ENCODE measurements around the gene ENTPD7.

The ENTPD7 gene

DNA sequence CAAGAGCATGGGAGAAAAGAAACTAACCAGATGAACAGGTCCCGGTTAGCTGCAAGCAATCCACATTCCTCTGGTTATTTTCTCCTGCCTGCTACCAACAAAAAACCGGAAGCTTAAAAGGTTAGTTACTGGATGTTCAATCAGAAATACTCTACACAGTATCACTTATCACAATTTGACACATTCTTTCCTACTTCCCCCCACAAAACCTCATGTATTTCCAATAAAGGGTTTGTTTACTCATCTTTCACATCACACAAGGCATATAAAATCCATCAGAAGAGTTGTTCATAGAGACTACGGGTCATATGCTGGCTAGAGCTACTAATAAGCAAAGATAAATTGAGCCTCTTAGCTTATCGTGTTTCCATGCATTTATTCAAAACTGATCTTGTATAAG, 43.9 kb upstream of the ENTPD7 start:
- H3K4me1 ChIP-seq: peaks cover 20% of the 10 kb centered on the region
- H3K27me3 ChIP-seq (ENCODE audit: control insufficient read depth, insufficient read depth, low read length): no peaks in the 10 kb centered on the region
- no peaks in the 10 kb centered on the region for H3K9me3 ChIP-seq (ENCODE audit: control insufficient read depth, low read length)
- no peak overlapping the region for H3K4me3 ChIP-seq (ENCODE audit: low read depth, low read length)
- no peak overlapping the region for H3K27ac ChIP-seq
- H3K36me3 ChIP-seq (ENCODE audit: control insufficient read depth, insufficient read depth, low read length): no peaks in the 10 kb centered on the region
- H3K4me2 ChIP-seq (ENCODE audit: low read length): no peak overlapping the region
- TF ChIP-seq CTCF (IDR thresholded peaks at IDR 0.05): no peak
- H3K9ac ChIP-seq: no peak overlapping the region
- peaks cover 13% of the 10 kb centered on the region for H3K79me2 ChIP-seq
- no peak overlapping the region for H2AFZ ChIP-seq

GRCh38 chr10:99617696-99618095, 41.6 kb upstream of the ENTPD7 start:
- H3K9ac ChIP-seq: no peak overlapping the region
- H3K79me2 ChIP-seq: peaks cover 13% of the 10 kb centered on the region
- no peak overlapping the region for H2AFZ ChIP-seq
- no peaks in the 10 kb centered on the region for H3K9me3 ChIP-seq (ENCODE audit: control insufficient read depth, low read length)
- H3K27me3 ChIP-seq (ENCODE audit: control insufficient read depth, insufficient read depth, low read length): no peaks in the 10 kb centered on the region
- H3K36me3 ChIP-seq (ENCODE audit: control insufficient read depth, insufficient read depth, low read length): no peaks in the 10 kb centered on the region
- peak overlapping the region; percentile 12 for H3K4me2 ChIP-seq (ENCODE audit: low read length)
- H3K27ac ChIP-seq: no peak overlapping the region
- no peak overlapping the region for H3K4me3 ChIP-seq (ENCODE audit: low read depth, low read length)
- H3K4me1 ChIP-seq: peaks cover 23% of the 10 kb centered on the region
- no peak for TF ChIP-seq CTCF (IDR thresholded peaks at IDR 0.05)

DNA sequence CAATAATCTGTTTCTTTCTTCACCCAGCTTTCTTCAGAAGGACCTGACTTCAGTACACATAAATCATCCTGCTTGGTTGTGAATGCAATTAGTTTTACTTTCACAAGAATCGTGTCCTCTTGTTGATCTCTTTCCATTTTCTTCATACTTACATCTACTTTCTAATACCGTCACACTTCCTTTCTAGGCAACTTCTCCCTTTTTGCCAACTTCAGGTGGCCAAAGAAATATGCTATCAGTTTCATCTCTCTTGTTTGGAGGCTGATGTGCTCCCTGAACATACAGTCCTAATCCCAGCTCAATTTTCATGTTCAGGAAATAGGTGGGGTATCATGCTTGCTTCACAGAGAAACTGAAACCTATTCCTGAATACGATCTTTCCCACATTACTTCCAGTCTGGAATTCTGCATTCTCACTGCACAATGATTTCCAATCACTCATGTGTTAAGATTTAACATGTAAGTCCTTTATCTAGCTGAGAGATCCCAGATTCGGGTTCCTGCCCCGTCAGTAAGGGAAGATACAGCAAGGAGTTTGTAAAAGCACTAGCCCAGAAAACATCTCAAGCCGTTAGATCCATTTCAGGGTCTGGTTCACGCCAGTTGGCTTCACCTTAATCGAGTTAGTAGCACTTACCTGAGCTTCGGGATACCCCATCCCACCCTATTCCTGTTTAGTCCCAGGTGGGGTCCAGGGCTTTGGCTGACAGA, 40.1 kb upstream of the ENTPD7 start:
- peaks cover 13% of the 10 kb centered on the region for H3K79me2 ChIP-seq
- H3K27ac ChIP-seq: peak overlapping the region; percentile 73
- TF ChIP-seq CTCF (IDR thresholded peaks at IDR 0.05): no peak
- peak overlapping the region; percentile 68 for H2AFZ ChIP-seq
- H3K9me3 ChIP-seq (ENCODE audit: control insufficient read depth, low read length): no peaks in the 10 kb centered on the region
- H3K9ac ChIP-seq: no peak overlapping the region
- no peaks in the 10 kb centered on the region for H3K36me3 ChIP-seq (ENCODE audit: control insufficient read depth, insufficient read depth, low read length)
- peaks cover 23% of the 10 kb centered on the region for H3K4me1 ChIP-seq
- H3K27me3 ChIP-seq (ENCODE audit: control insufficient read depth, insufficient read depth, low read length): no peaks in the 10 kb centered on the region
- peak overlapping the region; percentile 56 for H3K4me3 ChIP-seq (ENCODE audit: low read depth, low read length)
- H3K4me2 ChIP-seq (ENCODE audit: low read length): peak overlapping the region; percentile 66

DNA sequence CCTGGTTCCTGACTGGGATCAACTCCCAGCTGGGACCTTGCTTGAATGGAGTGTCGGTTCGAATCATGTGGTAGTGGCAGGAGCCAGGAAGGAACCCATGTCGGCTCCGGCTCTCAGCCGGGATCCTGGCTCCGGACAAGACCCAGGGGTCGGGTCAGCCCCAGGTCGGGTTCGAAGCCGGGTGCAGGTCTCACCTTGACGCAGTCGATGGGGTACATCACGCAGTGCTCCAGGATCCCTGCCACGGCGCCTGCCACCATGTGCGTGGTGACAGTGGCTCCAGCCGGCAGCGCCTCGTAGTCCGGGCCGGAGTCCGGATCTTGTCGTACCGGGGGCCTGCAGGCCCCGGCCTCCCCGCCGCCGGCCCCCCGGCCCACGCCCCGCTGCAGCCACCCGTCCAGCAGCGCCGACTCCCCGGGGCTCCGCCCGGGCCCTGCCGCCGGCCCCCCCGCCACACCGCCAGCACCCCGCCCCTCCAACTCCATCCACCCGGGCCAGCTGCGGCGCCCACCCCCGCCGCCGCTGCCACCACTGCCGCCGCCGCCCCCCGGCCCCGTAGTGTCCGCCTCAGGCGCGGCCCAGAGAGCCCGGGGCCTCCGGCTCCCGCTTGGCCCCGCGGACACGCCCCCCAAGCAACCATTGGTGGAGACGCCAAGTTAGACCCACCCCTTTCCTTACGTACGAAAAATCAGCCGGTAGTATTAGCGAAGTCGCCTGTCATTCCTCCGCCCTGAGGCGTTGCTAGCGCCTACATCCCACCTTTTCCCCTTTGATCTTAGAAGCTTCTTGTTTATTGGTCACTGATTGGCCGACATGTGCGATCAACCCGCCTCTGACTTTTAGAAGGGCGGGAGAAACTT, 39.2 kb upstream of the ENTPD7 start, which contains the start of gene SLC25A28:
Gene SLC25A28, minus strand, starts transcription at position 589 of the 860 bp plus-strand sequence. Its CDS starts 104 bp downstream, at position 485.
- Histone ChIP-seq H3K79me2 (peaks cover 13% of the 10 kb centered on the region), H3K4me1 (peaks cover 23% of the 10 kb centered on the region)

More for the DNA sequence above, 39.2 kb upstream of the ENTPD7 start, which contains the start of gene SLC25A28:
- H3K4me3 ChIP-seq (ENCODE audit: low read depth, low read length): peak within 1 kb of the TSS; percentile 88
- H3K27ac ChIP-seq: peak within 1 kb of the TSS; percentile 96
- H2AFZ ChIP-seq: peak within 1 kb of the TSS; percentile 97
- H3K9me3 ChIP-seq (ENCODE audit: control insufficient read depth, low read length): no peaks in the 10 kb centered on the region
- H3K36me3 ChIP-seq (ENCODE audit: control insufficient read depth, insufficient read depth, low read length): no peaks in the 10 kb centered on the region
- no peaks in the 10 kb centered on the region for H3K27me3 ChIP-seq (ENCODE audit: control insufficient read depth, insufficient read depth, low read length)
- peak within 1 kb of the TSS; percentile 67 for H3K9ac ChIP-seq
- no peak for TF ChIP-seq CTCF (IDR thresholded peaks at IDR 0.05)
- peak within 1 kb of the TSS; percentile 66 for H3K4me2 ChIP-seq (ENCODE audit: low read length)
